Measurements from ENCODE around the gene VMAC.
A peak's percentile ranks its signal among the peaks of the same experiment; 100 is the strongest.
"Not testable (repeated sequence)": the region's sequence is repeated elsewhere in the genome, so short reads cannot be mapped to it uniquely, and the experiment has no call there.

VMAC gene, protein sequence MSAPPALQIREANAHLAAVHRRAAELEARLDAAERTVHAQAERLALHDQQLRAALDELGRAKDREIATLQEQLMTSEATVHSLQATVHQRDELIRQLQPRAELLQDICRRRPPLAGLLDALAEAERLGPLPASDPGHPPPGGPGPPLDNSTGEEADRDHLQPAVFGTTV

GRCh38 chr19:5904352-5905113 lies at the start of gene VMAC:
Gene VMAC, plus strand, starts transcription at chr19:5904872. Its CDS starts 19 bp downstream, at chr19:5904891.
- peak; percentile 100 for DNase-seq

- not testable (repeated sequence) for DNase-seq
Measured at GRCh38 chr19:5855151-5855550, 49.5 kb upstream of the VMAC start.

DNA sequence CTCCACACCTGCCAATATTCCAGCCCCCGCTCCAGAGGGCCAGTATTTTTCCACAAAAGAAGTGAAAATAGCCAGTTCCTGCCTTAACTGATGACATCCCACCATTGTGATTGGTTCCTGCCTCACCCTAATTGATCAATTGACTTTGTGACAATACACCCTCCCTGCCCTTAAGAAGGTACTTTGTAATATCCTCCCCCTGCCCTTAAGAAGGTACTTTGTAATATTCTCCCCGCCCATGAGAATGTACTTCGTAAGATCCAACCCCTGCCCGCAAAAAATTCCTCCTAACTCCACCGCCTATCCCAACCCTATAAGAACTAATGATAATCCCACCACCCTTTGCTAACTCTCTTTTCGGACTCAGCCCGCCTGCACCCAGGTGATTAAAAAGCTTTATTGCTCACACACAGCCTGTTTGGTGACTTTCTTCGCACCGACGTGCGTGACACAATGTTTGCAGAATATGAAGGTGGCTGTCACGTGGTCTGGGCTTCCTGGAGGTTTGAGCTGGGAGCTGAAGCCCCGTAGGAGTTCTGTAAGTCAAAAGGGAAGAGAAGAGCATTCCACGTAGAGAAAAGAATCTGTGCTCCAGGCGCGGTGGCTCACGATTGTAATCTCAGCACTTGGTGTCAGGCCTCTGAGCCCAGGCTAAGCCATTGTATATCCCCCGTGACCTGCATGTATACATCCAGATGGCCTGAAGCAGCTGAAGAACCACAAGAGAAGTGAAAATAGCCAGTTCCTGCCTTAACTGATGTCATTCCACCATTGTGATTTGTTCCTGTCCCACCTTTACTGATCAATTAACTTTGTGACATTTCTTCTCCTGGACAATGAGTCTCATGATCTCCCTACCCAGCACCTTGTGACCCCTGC lies 47.2 kb upstream of the VMAC start:
- DNase-seq, result no peak

- DNase-seq, result no peak
Measured at GRCh38 chr19:5863030-5863665, 41.5 kb upstream of the VMAC start.

GRCh38 chr19:5864013-5864720 lies 40.5 kb upstream of the VMAC start:
- DNase-seq, result no peak

- no peak for DNase-seq
Measured at GRCh38 chr19:5864725-5865486, 39.8 kb upstream of the VMAC start.

GRCh38 chr19:5865772-5866171 lies 38.9 kb upstream of the VMAC start:
- DNase-seq, result no peak

DNA sequence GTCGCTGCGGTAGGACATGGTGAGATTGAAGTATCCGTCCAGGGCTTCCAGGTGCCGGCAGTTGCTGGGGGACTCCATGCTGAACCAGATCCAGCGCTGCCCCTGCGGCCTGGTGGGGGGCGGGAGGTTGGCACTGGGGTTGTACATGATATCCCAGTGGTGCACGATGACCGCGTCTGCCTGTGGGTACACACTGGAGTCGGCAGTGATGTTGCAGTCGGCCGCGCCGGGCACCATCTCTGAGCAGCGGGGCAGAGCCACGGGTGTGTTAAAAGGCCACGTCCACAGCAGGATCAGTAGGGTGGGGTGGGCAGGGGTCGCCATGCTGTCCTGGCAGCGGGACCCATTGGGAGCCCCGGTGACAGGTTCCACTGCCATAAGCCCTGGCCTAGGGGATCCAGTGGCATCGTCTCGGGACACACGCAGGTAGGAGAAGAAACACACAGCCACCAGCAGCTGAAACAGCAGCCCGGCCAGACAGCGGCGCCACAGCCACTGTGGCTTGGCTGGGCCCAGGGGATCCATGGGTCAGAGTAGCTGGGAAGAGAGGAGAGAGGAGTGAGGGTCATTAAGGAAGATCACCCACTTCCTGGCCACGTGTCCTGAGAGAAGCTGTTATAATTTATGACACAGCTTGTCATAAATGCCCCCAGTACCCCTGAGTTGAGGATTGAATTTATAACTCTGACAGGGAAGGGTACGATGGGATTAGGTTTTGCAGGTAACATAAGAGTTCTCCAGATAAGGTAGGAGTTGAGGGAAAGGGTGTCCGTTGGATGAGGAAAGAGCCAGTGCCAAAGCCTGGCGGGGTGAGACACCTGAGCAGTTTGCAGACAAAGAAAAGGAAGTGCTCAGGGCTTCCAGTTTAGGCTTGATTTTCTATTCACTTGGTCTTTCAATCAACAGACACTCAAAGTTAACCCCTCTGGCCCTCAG lies 37.2 kb upstream of the VMAC start:
- DNase-seq, result no peak

GRCh38 chr19:5870986-5871394 lies 33.7 kb upstream of the VMAC start:
- no peak for DNase-seq

GRCh38 chr19:5873617-5874199 lies 31.0 kb upstream of the VMAC start:
- no peak for DNase-seq

DNA sequence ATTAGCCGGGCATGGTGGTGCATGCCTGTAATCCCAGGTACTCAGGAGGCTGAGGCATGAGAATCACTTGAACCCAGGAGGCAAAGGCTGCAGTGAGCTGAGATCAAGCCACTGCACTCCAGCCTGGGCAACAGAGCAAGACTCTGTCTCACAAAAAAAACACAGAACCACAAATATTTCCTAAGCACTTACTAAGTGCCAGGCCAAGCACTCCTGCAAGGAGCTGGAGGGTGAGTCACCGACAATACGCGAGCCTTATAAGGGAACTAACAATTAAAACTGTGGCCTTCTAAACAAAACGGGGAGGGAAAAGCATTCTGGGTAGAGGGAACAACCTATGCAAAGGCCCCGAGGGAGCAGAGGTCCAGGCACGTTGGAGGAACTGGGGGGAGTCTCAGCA lies 30.2 kb upstream of the VMAC start:
- not testable (repeated sequence) for DNase-seq

DNA sequence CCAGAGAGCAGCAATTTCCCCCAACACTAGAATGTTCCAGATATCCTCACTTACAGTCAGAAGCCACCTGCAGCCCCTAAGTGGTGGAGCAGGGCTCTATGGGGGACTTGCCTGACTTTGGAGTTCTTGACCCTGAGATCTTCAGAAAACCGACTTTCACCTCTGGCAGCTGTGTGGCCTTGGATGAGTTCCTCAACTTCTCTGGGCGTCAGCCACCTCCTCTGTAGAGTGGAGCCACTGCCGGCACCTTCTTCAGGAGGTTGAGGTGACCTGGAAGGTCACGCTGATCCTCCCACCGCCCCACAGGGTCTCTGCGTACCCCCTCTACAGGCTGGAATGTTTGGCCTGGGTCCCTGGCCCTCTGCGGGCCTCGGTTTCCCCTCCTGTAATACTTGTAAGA lies 27.2 kb upstream of the VMAC start:
- DNase-seq, result no peak

GRCh38 chr19:5877882-5878281 lies 26.8 kb upstream of the VMAC start:
- no peak for DNase-seq

DNA sequence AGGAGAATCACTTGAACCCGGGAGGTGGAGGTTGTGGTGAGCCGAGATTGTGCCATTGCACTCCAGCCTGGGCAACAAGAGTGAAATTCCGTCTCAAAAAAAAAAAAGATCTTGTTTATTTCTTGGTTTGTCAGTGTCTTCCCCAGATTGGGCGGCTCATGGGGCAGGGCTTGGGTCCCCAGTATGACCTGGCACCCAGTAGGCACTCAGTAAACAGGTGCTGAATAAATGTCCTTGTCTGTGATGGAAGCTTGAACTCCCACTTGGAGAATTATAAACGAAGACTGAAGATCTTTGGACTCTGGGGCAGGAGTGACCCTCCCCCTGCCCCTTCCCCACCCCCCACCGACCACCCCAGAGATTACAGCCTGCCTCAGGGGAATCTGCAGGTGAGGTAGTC lies 24.5 kb upstream of the VMAC start:
- no peak for DNase-seq

- DNase-seq, result no peak
Measured at GRCh38 chr19:5880604-5881078, 24.0 kb upstream of the VMAC start.

DNA sequence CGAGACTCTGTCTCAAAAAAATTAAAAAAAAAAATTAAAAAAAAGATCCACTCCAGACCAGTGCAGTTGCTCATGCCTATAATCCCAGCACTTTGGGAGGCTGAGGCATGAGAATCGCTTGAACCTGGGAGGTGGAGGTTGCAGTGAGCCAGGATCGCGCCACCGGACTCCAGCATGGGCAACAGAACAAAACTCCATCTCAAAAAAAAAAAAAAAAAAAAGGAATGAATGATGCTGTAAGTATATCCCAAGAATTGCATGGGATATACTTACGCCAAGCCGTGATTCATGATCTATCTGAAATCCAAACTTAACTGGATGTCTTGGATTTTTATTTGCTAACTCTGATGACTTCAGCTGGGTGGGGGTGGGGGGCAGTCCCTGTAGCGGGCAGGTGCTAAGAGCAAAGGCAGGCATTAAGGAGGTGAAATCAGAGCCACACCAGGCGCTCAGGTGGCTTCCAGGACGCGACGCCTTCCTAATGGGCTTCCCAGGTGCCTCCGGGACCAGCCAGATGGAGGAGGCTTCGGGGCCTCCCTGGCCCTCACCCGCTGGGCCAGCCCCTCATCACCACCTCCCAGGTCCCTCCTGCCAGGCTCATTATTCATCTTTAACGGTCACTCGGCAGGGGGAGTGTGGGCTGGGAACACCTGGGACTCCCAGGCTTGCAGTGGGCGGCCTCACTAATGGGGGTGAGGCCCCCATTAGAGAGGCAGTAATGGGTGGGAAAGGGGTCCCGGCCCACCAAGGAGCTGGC lies 23.0 kb upstream of the VMAC start:
- no peak for DNase-seq

- no peak for DNase-seq
Measured at GRCh38 chr19:5882421-5882968, 22.2 kb upstream of the VMAC start.

- not testable (repeated sequence) for DNase-seq
Measured at GRCh38 chr19:5883157-5883873, 21.4 kb upstream of the VMAC start.

All from CD4-positive, alpha-beta T cell treated with Interleukin-6 for 4 hours (primary cell).